Measurements from ENCODE around the gene NCBP2L. TPM values are rescaled to one million over a fixed set of nuclear protein-coding genes. Genes with fewer than 3 reads are reported as not detected.
A peak's percentile ranks its signal among the peaks of the same experiment; 100 is the strongest.

NCBP2L gene
- total RNA-seq = under 1 TPM in 1 of 3 donors, not detected in 2; 0.18 TPM
- total RNA-seq (2013) = 0.47 TPM

DNA sequence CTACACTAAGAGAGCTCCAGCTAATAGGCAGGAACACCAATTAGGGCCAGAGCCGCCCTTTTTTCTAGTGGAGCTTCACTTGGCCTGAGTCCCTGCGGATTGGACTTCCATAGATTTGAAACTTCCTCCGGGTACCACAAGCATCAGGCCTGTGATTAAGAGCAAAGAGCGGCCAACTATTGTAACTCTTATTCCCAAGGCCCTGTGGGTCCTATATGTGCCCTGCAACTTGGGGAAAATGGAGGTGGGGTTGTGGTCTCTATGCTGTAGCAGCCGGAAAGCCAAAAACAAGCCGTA, at the start of gene NCBP2L:
Gene NCBP2L, plus strand, starts transcription at position 198 of the 297 bp plus-strand sequence. CDS start 16,488 bp downstream, outside the sequence.
- H3K27ac Mint-ChIP-seq = peak within 1 kb of the TSS; percentile 52 to 75
- Histone ChIP-seq H3K4me1 (ENCODE audit: control insufficient read depth, insufficient read depth, low read length) (peaks cover 23% of the 10 kb centered on the region), H3K9me3 (ENCODE audit: control insufficient read depth, insufficient read depth, low read length) (no peaks in the 10 kb centered on the region), H3K36me3 (ENCODE audit: control insufficient read depth, insufficient read depth, low read length) (no peaks in the 10 kb centered on the region), H3K4me3 (ENCODE audit: low read length) (peak within 1 kb of the TSS; percentile 62), H3K27me3 (ENCODE audit: control insufficient read depth, insufficient read depth, low read length) (no peaks in the 10 kb centered on the region), H3K27ac (ENCODE audit: low read length) (no peak within 1 kb of the TSS)
- TF ChIP-seq, protein P1, sequence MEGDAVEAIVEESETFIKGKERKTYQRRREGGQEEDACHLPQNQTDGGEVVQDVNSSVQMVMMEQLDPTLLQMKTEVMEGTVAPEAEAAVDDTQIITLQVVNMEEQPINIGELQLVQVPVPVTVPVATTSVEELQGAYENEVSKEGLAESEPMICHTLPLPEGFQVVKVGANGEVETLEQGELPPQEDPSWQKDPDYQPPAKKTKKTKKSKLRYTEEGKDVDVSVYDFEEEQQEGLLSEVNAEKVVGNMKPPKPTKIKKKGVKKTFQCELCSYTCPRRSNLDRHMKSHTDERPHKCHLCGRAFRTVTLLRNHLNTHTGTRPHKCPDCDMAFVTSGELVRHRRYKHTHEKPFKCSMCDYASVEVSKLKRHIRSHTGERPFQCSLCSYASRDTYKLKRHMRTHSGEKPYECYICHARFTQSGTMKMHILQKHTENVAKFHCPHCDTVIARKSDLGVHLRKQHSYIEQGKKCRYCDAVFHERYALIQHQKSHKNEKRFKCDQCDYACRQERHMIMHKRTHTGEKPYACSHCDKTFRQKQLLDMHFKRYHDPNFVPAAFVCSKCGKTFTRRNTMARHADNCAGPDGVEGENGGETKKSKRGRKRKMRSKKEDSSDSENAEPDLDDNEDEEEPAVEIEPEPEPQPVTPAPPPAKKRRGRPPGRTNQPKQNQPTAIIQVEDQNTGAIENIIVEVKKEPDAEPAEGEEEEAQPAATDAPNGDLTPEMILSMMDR (IDR thresholded peaks at IDR 0.05) = no peak
- WGBS (ENCODE audit: insufficient coverage) = 75% methylated on average over 6 of the region's 6 CpGs
- DNase-seq (no peak), ATAC-seq (no peak)
- H3K9me3 Mint-ChIP-seq = no peaks in the 10 kb centered on the region
- H3K36me3 Mint-ChIP-seq = no peaks in the 10 kb centered on the region
- H3K4me1 Mint-ChIP-seq = peaks cover 14 to 19% of the 10 kb centered on the region in 2 donors
- H3K27me3 Mint-ChIP-seq (ENCODE audit: low read depth in 2 of 2) = peaks cover 0 to 7% of the 10 kb centered on the region in 2 donors
- peak within 1 kb of the TSS; percentile 87 for H3K4me3 Mint-ChIP-seq
- intact Hi-C loops (cut with micrococcal nuclease) = loop anchor here (1.0 to 5.0 kb wide), 5 partner anchors 65 to 880 kb away; no protein-coding TSS in a partner anchor

DNA sequence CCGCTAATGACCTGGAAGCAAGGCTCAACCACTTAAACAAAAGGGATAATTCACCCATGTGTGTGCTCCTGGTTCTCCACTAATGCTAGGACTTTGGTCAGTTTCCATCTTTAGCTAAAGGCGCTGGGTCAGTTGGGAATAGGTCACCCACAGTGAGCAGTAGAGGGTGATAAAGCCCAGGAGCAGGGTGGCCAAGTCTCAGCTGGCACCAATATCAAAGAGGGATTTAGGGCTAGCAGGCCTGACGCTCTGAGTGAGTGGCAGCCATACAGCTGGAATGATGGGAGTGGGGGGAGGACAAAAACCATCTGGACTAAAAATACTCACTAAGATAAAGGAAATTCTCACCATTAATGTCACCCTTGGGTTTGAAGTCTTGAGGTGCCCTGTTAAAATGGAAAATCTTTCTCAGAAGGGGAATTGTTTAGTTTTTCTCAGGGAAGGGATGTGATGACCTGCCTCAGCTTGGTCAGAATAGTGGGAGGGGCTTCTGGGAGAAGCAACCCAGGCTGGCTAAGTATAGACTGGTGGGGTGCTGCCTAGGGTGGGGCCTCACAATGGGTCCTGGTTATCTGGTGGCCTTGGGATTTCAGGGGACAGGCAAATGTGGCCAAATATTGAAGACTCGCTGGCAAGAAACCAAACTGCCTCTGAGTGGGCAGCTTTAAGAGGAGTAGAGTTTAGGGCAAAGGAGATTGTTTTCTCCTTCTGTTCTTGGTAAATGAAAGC, 49.0 kb upstream of the NCBP2L start:
- H3K4me1 ChIP-seq (ENCODE audit: control insufficient read depth, insufficient read depth, low read length) = no peaks in the 10 kb centered on the region
- 97% methylated on average over 3 of the region's 4 CpGs for whole genome bisulfite sequencing (ENCODE audit: insufficient coverage)
- no peaks in the 10 kb centered on the region for H3K9me3 Mint-ChIP-seq

DNA sequence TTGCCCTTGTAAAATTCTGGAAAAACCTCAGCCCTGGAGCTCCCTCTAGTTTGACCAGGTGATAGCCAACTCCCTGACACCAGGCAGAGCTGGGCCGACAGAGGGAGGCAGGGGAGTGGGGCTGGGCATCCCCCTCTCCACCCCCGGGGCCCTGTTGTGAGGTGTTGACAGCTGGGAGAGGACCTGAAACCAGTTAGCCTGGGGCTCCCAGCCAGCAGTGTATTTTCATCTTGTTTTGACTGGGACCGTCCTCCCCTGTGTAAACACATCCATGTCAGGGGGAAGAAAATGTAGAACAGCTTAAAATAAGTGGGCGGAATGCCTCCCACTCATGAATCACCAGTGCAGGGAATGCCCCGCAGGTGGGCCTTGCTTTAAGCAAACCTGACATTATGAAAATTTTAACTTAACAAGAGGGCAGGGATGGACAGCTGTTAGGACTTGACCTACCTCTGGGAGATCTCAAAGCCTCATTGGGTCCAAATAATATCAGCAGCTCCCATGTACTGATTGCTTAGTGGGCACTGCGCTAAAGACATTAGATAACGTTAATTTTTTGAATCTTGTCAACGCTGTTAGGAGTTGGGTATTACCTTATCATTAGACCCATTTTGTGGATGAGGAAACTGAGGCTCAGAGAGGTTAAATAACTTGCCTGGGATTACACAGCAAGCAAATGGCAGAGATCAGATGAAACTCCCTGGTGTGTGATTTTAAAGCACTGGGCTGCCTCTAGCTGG, 47.8 kb upstream of the NCBP2L start:
- Histone ChIP-seq H3K27ac (ENCODE audit: low read length) (no peak overlapping the region), H3K4me3 (ENCODE audit: low read length) (no peak overlapping the region), H3K9me3 (ENCODE audit: control insufficient read depth, insufficient read depth, low read length) (no peaks in the 10 kb centered on the region), H3K27me3 (ENCODE audit: control insufficient read depth, insufficient read depth, low read length) (no peaks in the 10 kb centered on the region), H3K4me1 (ENCODE audit: control insufficient read depth, insufficient read depth, low read length) (no peaks in the 10 kb centered on the region), H3K36me3 (ENCODE audit: control insufficient read depth, insufficient read depth, low read length) (no peaks in the 10 kb centered on the region)
- intact Hi-C loops (cut with micrococcal nuclease) = no loop called here
- TF ChIP-seq, protein P1 (IDR thresholded peaks at IDR 0.05) = no peak
- Mint-ChIP-seq H3K9me3 (no peaks in the 10 kb centered on the region), H3K27me3 (ENCODE audit: low read depth in 2 of 2) (no peaks in the 10 kb centered on the region), H3K27ac (no peak overlapping the region), H3K4me1 (peaks cover 5 to 6% of the 10 kb centered on the region in 2 donors), H3K4me3 (no peak overlapping the region), H3K36me3 (no peaks in the 10 kb centered on the region)
- 76% methylated on average over 7 of the region's 8 CpGs for WGBS (ENCODE audit: insufficient coverage)
- no peak for ATAC-seq
- DNase-seq = no peak

More for the DNA sequence above, 49.0 kb upstream of the NCBP2L start:
- H3K36me3 ChIP-seq (ENCODE audit: control insufficient read depth, insufficient read depth, low read length) = no peaks in the 10 kb centered on the region
- intact Hi-C loops (cut with micrococcal nuclease) = no loop called here
- TF ChIP-seq, protein P1 (IDR thresholded peaks at IDR 0.05) = no peak
- Mint-ChIP-seq H3K27me3 (ENCODE audit: low read depth in 2 of 2) (no peaks in the 10 kb centered on the region), H3K27ac (no peak overlapping the region), H3K4me3 (no peak overlapping the region), H3K4me1 (peaks cover 5 to 6% of the 10 kb centered on the region in 2 donors), H3K36me3 (no peaks in the 10 kb centered on the region)
- H3K27ac ChIP-seq (ENCODE audit: low read length) = no peak overlapping the region
- H3K9me3 ChIP-seq (ENCODE audit: control insufficient read depth, insufficient read depth, low read length) = no peaks in the 10 kb centered on the region
- DNase-seq (no peak), ATAC-seq (no peak)
- H3K4me3 ChIP-seq (ENCODE audit: low read length) = no peak overlapping the region
- no peaks in the 10 kb centered on the region for H3K27me3 ChIP-seq (ENCODE audit: control insufficient read depth, insufficient read depth, low read length)
